ENCODE results near the gene HMGCLL1. TPM values are rescaled to one million over a fixed set of nuclear protein-coding genes. Genes with fewer than 3 reads are reported as not detected.

Gene HMGCLL1
- total and polyA plus RNA-seq, 2 experiments from 2014 or later = 3.0 to 4.8 TPM

DNA sequence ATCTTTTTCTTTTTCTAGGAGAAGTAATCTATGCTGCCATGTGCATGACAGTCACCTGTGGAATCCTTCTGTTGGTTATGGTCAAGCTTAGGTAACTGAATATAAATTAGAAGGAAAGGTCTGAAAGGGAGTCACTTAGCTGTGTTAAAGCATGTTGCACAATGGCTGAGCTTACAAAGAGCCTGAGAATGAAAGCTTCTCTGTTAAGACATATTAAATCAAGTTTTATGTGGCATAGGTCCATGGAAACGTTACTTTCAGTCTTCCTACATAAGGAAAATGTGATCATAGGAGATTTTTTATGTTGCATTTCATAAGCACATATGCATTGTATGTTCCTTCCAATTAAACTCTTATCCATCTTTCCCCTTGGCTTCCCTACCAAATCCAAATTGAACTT lies 179.6 kb downstream of the HMGCLL1 start:
- Histone ChIP-seq H3K27me3 (no peaks in the 10 kb centered on the region), H3K4me2 (no peak overlapping the region), H3K4me3 (no peak overlapping the region), H3K9me2 (replicated peaks; ENCODE audit: insufficient read depth) (no peaks in the 10 kb centered on the region), H2AFZ (no peak overlapping the region), H4K20me1 (ENCODE audit: insufficient read depth, poor library complexity, severe bottlenecking) (no peaks in the 10 kb centered on the region), H3K9me3 (ENCODE audit: low read depth) (no peaks in the 10 kb centered on the region), H3K4me1 (ENCODE audit: insufficient read depth) (peaks cover 8% of the 10 kb centered on the region), H3K27ac (no peak overlapping the region), H3K79me2 (no peaks in the 10 kb centered on the region), H3K36me3 (replicated peaks; ENCODE audit: insufficient read depth, low read depth) (no peaks in the 10 kb centered on the region)
- no peak for TF ChIP-seq EZH2 (IDR thresholded peaks at IDR 0.05; ENCODE audit: borderline replicate concordance)
- TF ChIP-seq EZH2phosphoT487 (IDR thresholded peaks at IDR 0.05; ENCODE audit: low read depth, severe bottlenecking, unreplicated experiment) = no peak
- TF ChIP-seq, protein P1, sequence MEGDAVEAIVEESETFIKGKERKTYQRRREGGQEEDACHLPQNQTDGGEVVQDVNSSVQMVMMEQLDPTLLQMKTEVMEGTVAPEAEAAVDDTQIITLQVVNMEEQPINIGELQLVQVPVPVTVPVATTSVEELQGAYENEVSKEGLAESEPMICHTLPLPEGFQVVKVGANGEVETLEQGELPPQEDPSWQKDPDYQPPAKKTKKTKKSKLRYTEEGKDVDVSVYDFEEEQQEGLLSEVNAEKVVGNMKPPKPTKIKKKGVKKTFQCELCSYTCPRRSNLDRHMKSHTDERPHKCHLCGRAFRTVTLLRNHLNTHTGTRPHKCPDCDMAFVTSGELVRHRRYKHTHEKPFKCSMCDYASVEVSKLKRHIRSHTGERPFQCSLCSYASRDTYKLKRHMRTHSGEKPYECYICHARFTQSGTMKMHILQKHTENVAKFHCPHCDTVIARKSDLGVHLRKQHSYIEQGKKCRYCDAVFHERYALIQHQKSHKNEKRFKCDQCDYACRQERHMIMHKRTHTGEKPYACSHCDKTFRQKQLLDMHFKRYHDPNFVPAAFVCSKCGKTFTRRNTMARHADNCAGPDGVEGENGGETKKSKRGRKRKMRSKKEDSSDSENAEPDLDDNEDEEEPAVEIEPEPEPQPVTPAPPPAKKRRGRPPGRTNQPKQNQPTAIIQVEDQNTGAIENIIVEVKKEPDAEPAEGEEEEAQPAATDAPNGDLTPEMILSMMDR (IDR thresholded peaks at IDR 0.05; ENCODE audit: poor library complexity) = no peak
- 46% methylated on average over 1 of the region's 1 CpG for WGBS (ENCODE audit: low lambda C conversion rate, missing lambda C conversion rate)
- no peak for DNase-seq (ENCODE audit: low spot score)

DNA sequence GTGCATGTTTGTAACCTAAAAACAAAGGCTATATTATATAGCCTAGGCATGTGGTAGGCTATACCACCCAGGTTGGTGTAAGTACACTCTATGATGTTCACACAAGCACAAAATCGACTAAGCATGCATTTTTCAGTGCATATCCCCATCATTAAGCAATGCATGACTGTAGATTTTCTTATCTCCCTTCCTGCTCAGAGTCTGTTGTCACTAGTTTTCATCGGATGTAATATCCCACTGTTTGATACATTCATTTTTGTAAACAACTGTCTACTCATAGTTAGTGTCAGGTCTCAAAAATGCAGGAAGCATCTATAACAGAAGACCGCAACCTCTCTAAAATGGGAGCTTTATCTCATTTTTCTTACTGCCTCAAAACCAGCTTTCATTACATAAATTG lies 181.0 kb downstream of the HMGCLL1 start:
- H3K79me2 ChIP-seq = no peaks in the 10 kb centered on the region
- no peak overlapping the region for H2AFZ ChIP-seq
- no peak overlapping the region for H3K27ac ChIP-seq
- no peaks in the 10 kb centered on the region for H3K36me3 ChIP-seq (replicated peaks; ENCODE audit: insufficient read depth, low read depth)
- no peak overlapping the region for H3K4me3 ChIP-seq
- no peaks in the 10 kb centered on the region for H3K9me3 ChIP-seq (ENCODE audit: low read depth)
- no peaks in the 10 kb centered on the region for H4K20me1 ChIP-seq (ENCODE audit: insufficient read depth, poor library complexity, severe bottlenecking)
- H3K4me1 ChIP-seq (ENCODE audit: insufficient read depth) = peaks cover 8% of the 10 kb centered on the region
- 69% methylated on average over 3 of the region's 3 CpGs for WGBS (ENCODE audit: low lambda C conversion rate, missing lambda C conversion rate)
- no peak overlapping the region for H3K4me2 ChIP-seq
- DNase-seq (ENCODE audit: low spot score) = no peak
- no peaks in the 10 kb centered on the region for H3K9me2 ChIP-seq (replicated peaks; ENCODE audit: insufficient read depth)
- no peaks in the 10 kb centered on the region for H3K27me3 ChIP-seq
- no peak for TF ChIP-seq EZH2 (IDR thresholded peaks at IDR 0.05; ENCODE audit: borderline replicate concordance)
- TF ChIP-seq, protein P1 (IDR thresholded peaks at IDR 0.05; ENCODE audit: poor library complexity) = no peak
- no peak for TF ChIP-seq EZH2phosphoT487 (IDR thresholded peaks at IDR 0.05; ENCODE audit: low read depth, severe bottlenecking, unreplicated experiment)

- Histone ChIP-seq H3K9me2 (replicated peaks; ENCODE audit: insufficient read depth) (no peaks in the 10 kb centered on the region), H4K20me1 (ENCODE audit: insufficient read depth, poor library complexity, severe bottlenecking) (no peaks in the 10 kb centered on the region), H3K9me3 (ENCODE audit: low read depth) (no peaks in the 10 kb centered on the region), H3K27ac (no peak overlapping the region), H3K4me2 (peak overlapping the region; percentile 34), H3K36me3 (replicated peaks; ENCODE audit: insufficient read depth, low read depth) (no peaks in the 10 kb centered on the region), H3K79me2 (no peaks in the 10 kb centered on the region), H3K4me1 (ENCODE audit: insufficient read depth) (peaks cover 8% of the 10 kb centered on the region), H3K27me3 (no peaks in the 10 kb centered on the region), H3K4me3 (no peak overlapping the region), H2AFZ (no peak overlapping the region)
- no peak for DNase-seq (ENCODE audit: low spot score)
- 42% methylated on average over 3 of the region's 3 CpGs for WGBS (ENCODE audit: low lambda C conversion rate, missing lambda C conversion rate)
- TF ChIP-seq EZH2 (IDR thresholded peaks at IDR 0.05; ENCODE audit: borderline replicate concordance) = no peak
- TF ChIP-seq, protein P1 (IDR thresholded peaks at IDR 0.05; ENCODE audit: poor library complexity) = no peak
- TF ChIP-seq EZH2phosphoT487 (IDR thresholded peaks at IDR 0.05; ENCODE audit: low read depth, severe bottlenecking, unreplicated experiment) = no peak
Measured at GRCh38 chr6:55395871-55396270, 183.1 kb downstream of the HMGCLL1 start.

DNA sequence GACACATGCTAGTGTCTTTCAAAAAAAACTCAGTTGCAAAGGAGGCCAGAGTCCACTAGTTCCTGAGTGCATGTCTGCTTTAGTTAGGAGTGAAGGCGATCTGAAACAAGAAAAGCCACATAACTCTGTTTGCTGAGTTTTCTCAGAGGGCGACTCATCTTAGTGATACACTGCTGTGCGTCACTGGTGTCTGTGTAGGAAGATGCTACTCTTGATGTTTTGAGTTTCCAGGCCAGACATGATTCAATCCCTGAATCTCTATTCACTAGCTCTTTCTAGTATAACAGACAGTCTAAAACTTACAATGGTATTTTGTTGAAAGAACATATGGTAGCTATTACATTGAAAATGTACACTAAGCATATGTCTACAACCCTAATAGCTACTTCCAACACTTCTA lies 190.8 kb downstream of the HMGCLL1 start:
- Histone ChIP-seq H4K20me1 (ENCODE audit: insufficient read depth, poor library complexity, severe bottlenecking) (no peaks in the 10 kb centered on the region), H2AFZ (no peak overlapping the region), H3K4me1 (ENCODE audit: insufficient read depth) (peaks cover 6% of the 10 kb centered on the region), H3K36me3 (replicated peaks; ENCODE audit: insufficient read depth, low read depth) (no peaks in the 10 kb centered on the region), H3K9me2 (replicated peaks; ENCODE audit: insufficient read depth) (no peaks in the 10 kb centered on the region), H3K9me3 (ENCODE audit: low read depth) (no peaks in the 10 kb centered on the region), H3K79me2 (no peaks in the 10 kb centered on the region), H3K4me3 (no peak overlapping the region), H3K27me3 (no peaks in the 10 kb centered on the region), H3K4me2 (no peak overlapping the region), H3K27ac (peak overlapping the region; percentile 82)
- 56% methylated on average over 3 of the region's 3 CpGs for WGBS (ENCODE audit: low lambda C conversion rate, missing lambda C conversion rate)
- TF ChIP-seq, protein P1 (IDR thresholded peaks at IDR 0.05; ENCODE audit: poor library complexity) = no peak
- no peak for TF ChIP-seq EZH2phosphoT487 (IDR thresholded peaks at IDR 0.05; ENCODE audit: low read depth, severe bottlenecking, unreplicated experiment)
- TF ChIP-seq EZH2 (IDR thresholded peaks at IDR 0.05; ENCODE audit: borderline replicate concordance) = no peak
- DNase-seq (ENCODE audit: low spot score) = peak; percentile 51
